Endothelial cell (in vitro differentiated cells): ENCODE measurements around the gene WRNIP1. TPM values are rescaled to one million over a fixed set of nuclear protein-coding genes. Genes with fewer than 3 reads are reported as not detected.

Source experiments
- DNase-seq: peaks from one replicate; pipeline ENCODE4 v3.0.0; 2021; ENCODE audit warnings: low spot score
- H3K27ac Mint-ChIP-seq: one replicate; pipeline ENCODE4 v1.8.0; 2021; ENCODE audit warnings: mixed read lengths, inconsistent platforms; ENCODE audit not compliant: unreplicated experiment
- H3K27me3 Mint-ChIP-seq: one replicate; pipeline ENCODE4 v1.8.0; 2021; ENCODE audit warnings: mild to moderate bottlenecking, moderate library complexity, mixed read lengths, inconsistent platforms; ENCODE audit not compliant: unreplicated experiment
- H3K36me3 Mint-ChIP-seq: one replicate; pipeline ENCODE4 v1.8.0; 2021; ENCODE audit warnings: mild to moderate bottlenecking, low read depth, mixed read lengths, inconsistent platforms; ENCODE audit not compliant: unreplicated experiment
- H3K4me1 Mint-ChIP-seq: one replicate; pipeline ENCODE4 v1.8.0; 2021; ENCODE audit warnings: mild to moderate bottlenecking, mixed read lengths, inconsistent platforms; ENCODE audit not compliant: unreplicated experiment
- H3K4me3 Mint-ChIP-seq: one replicate; pipeline ENCODE4 v1.8.0; 2021; ENCODE audit warnings: mild to moderate bottlenecking, mixed read lengths, inconsistent platforms; ENCODE audit not compliant: unreplicated experiment
- H3K9me3 Mint-ChIP-seq: one replicate; pipeline ENCODE4 v1.8.0; 2021; ENCODE audit warnings: mixed read lengths, inconsistent platforms; ENCODE audit not compliant: unreplicated experiment
- CTCF ChIP-seq: fragments of 200-600 bp; sonication (generic); IDR thresholded peaks from one replicate; pipeline ENCODE4 v1.5.0; 2021; ENCODE audit warnings: antibody characterized with exemption; ENCODE audit not compliant: unreplicated experiment
- total RNA-seq: library from RNA; stranded (reverse); fragmentation: NEBNext Ultra II Directional; extraction: Animal tissue kit (Norgen Biotek cat#: 25700); gene quantifications from one replicate; pipeline ENCODE4 v1.2.1, GENCODE V29; 2021; ENCODE audit not compliant: unreplicated experiment

Gene WRNIP1
- total RNA-seq, 1 donor from 2014 or later = 48.6 TPM

- Mint-ChIP-seq H3K27ac (peak overlapping the region; percentile 45), H3K36me3 (peaks cover 4% of the 10 kb centered on the region), H3K27me3 (peaks cover 3% of the 10 kb centered on the region), H3K4me1 (peaks cover 52% of the 10 kb centered on the region), H3K4me3 (no peak overlapping the region), H3K9me3 (no peaks in the 10 kb centered on the region)
- no peak for DNase-seq
- TF ChIP-seq CTCF = no peak
Measured at GRCh38 chr6:2809015-2809414, 43.8 kb downstream of the WRNIP1 start.

GRCh38 chr6:2810092-2810671 lies 45.0 kb downstream of the WRNIP1 start:
- peaks cover 4% of the 10 kb centered on the region for H3K36me3 Mint-ChIP-seq
- no peaks in the 10 kb centered on the region for H3K9me3 Mint-ChIP-seq
- no peak for DNase-seq
- no peak for TF ChIP-seq CTCF
- peaks cover 3% of the 10 kb centered on the region for H3K27me3 Mint-ChIP-seq
- peaks cover 50% of the 10 kb centered on the region for H3K4me1 Mint-ChIP-seq
- no peak overlapping the region for H3K27ac Mint-ChIP-seq
- no peak overlapping the region for H3K4me3 Mint-ChIP-seq

GRCh38 chr6:2812695-2813094 lies 47.5 kb downstream of the WRNIP1 start:
- H3K27ac Mint-ChIP-seq = no peak overlapping the region
- H3K4me3 Mint-ChIP-seq = no peak overlapping the region
- H3K27me3 Mint-ChIP-seq = peaks cover 1% of the 10 kb centered on the region
- H3K9me3 Mint-ChIP-seq = no peaks in the 10 kb centered on the region
- TF ChIP-seq CTCF = no peak
- no peaks in the 10 kb centered on the region for H3K36me3 Mint-ChIP-seq
- no peak for DNase-seq
- H3K4me1 Mint-ChIP-seq = peaks cover 27% of the 10 kb centered on the region

GRCh38 chr6:2816158-2816557 lies 51.0 kb downstream of the WRNIP1 start:
- Mint-ChIP-seq H3K27ac (peak overlapping the region; percentile 24), H3K9me3 (no peaks in the 10 kb centered on the region), H3K36me3 (no peaks in the 10 kb centered on the region), H3K27me3 (peaks cover 1% of the 10 kb centered on the region), H3K4me1 (peaks cover 16% of the 10 kb centered on the region), H3K4me3 (no peak overlapping the region)
- TF ChIP-seq CTCF = no peak
- DNase-seq = no peak

- Mint-ChIP-seq H3K27ac (peak overlapping the region; percentile 67), H3K4me3 (no peak overlapping the region), H3K4me1 (peaks cover 14% of the 10 kb centered on the region), H3K27me3 (peaks cover 1% of the 10 kb centered on the region), H3K9me3 (no peaks in the 10 kb centered on the region), H3K36me3 (no peaks in the 10 kb centered on the region)
- no peak for TF ChIP-seq CTCF
- DNase-seq = no peak
Measured at GRCh38 chr6:2817903-2818443, 52.8 kb downstream of the WRNIP1 start.
